Activated T-helper 9 cell treated with anti-CD3 and anti-CD28 coated beads, Interleukin-2, amount 50 U/mL, for 16 hours (primary cell): ENCODE results near the gene DNASE1L1.
"Not testable (repeated sequence)": the region's sequence is repeated elsewhere in the genome, so short reads cannot be mapped to it uniquely, and the experiment has no call there.

ENCODE experiments used
- DNase-seq: peaks from one replicate; pipeline ENCODE4 v3.0.0-alpha.2; 2020; ENCODE audit warnings: low read depth

DNASE1L1 gene

DNA sequence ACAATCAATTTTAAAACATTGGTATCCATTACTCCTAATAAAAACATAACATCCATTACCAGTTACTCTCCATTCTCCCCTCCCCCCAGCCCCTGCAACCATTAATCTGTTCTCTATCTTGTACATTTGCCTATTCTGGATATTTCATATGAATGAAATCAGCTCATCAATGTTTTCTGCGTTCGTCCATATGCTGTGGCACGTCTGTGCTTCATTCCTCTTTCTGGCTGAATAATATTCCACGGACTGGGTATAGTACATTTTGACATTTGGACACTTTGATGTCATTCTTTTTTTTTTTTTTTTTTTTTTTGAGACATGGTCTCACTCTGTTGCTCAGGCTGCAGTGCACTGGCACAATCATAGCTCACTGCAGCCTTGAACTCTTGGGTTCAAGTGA is 5.2 kb downstream of the DNASE1L1 start:
- no peak for DNase-seq

DNA sequence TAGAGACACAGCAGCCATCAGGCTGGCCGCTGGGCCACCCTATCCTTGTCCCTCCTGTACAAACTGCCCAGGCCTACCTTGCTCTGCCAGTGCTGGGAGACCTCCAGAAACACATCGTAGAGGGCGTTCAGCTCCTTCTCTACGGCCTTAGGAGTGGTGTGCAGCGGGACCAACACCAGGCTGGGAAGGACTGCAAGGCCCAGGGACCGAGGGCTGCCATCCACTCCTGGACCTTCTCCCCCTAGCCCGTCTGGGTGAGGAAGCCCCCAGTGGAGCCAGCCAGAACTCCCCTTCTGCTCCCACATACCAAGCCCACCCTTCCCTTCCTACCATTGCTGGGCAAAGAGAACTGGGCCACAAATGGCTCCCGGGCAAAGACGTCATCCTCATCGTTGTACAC is 5.9 kb downstream of the DNASE1L1 start:
- no peak for DNase-seq

DNA sequence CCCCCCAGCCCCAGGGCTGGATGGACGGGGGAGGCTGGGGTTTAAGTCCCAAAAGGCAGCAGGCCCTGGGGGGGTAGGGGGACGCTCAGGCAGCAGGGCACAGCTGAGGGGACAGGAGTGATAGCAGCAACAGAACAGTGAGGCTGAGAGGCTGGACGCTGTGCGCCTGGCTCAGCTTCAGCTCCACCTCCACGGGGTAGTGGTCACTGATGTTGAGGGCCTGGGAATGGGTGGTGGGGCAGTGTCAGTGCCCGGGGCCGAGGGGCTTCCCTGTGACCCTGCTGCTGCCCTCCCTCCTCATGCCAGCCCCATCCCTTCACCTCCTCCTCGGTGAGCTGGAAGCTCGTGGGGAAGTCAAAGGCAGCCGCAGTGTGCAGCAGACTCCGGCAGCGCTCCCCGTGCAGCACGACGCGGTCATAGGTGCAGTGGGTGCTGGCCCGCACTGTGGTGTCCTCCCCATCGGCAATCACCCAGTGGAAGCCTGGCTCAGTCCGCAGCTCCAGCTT is 6.4 kb downstream of the DNASE1L1 start:
- DNase-seq, result no peak

DNA sequence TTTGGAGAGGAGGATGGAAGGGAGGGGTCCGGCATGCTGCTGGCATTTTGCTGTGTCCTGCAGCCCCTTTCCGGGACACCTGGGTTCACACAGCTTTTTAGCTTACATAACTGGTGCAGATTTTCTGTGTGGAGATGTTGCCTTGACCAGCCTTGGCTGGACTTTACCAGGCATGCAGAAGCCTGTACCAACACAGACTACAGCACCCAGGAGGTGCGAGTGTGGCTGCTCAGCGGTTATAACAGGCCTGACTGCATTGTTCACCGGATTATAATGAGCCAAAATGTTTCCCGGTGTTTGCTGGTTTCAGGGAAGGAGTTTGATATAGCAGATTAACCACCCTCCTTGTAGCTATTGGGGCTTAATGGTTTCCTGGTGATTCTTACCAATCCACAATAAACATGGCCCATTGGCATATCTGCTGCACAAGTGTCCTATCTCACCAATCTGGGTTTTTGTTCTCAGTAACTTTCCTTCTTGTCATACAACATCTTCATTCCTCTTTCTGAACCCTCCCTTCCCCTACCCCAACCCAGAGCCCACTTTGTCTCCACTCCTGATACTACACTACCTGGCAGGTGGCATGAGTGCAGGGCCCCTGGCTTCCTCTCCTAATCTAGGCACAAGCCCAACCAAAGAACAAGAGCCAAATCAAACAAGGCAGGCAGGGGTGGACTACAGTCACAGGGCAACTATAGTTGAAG is 7.0 kb downstream of the DNASE1L1 start:
- DNase-seq, result no peak

DNA sequence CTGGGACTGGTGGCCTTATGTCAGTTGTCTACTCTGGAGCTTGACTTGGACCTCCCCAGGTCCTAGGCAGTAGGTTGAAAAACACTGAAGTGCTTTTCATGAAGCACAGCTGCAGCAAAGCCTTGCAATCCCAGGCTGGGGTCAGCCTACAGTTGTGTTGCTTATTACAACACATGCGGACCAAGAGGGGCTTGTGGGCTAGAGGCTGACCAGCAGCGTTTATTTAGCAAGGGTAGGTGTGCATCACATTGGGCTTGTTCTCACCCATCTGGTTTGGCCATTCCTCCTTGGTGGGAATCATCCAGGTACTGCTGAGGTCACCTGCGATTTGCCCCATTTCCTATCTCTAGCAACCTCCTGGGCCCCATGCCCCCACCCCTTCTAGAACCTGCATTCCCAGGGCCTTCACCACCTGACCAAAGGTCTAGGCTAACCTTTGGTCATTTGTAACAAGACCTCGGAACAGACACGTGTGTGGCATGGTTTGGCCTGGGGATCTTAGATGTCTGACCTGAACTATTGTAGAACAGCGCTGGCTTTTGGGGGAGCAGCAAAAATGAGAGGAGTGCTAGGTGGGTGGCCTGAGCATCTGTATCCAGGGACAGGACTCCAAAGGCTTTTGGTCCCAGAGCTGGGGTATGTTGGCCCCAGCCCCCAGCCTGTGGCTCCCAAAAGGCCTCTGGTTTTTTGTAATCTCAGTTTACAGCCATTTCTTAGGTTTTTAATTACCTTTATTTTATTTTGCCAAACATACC is 7.8 kb downstream of the DNASE1L1 start:
- no peak for DNase-seq

DNA sequence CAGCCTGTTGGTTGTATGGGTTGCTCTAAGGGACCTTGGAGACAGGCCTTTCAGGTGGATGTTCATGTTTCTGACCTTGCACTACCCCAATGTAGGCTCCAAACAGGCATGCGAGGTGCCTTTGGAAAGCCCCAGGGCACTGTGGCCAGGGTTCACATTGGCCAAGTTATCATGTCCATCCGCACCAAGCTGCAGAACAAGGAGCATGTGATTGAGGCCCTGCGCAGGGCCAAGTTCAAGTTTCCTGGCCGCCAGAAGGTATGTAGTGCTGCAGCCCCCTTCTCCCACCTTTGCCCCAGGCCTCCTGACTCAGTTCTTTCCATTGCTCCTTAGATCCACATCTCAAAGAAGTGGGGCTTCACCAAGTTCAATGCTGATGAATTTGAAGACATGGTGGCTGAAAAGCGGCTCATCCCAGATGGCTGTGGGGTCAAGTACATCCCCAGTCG is 8.7 kb downstream of the DNASE1L1 start:
- not testable (repeated sequence) for DNase-seq

DNA sequence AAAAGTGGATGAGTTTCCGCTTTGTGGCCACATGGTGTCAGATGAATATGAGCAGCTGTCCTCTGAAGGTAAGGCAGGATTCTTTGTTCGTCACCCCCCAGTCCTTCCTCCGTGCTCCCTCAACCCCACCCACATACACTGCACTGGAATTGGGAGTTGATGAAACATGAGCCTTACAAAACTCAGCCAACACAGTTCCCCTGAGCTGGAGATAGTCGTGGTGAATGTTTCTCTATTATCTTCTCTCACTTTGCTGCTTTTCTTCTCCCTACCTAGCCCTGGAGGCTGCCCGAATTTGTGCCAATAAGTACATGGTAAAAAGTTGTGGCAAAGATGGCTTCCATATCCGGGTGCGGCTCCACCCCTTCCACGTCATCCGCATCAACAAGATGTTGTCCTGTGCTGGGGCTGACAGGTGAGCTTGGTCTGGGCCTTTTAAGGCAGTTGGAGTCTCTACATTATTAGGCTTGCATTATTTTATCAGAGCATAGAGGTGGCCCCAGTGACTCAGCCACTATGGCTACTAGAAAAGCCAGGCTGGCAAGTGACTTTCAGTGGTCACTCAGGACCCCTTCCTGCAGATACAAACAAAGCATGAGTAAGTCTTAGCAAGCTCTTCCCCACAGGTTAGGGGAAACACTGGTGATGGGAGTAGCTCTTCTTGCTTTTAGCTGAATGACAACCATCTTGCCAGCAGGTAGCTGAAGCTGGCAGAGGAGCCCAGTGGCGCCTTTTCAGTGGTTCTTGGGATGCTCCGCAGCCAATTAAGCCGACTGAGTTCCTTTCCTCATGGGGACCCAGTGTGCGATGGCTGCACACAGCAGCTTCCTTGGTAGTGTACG is 9.3 kb downstream of the DNASE1L1 start:
- no peak for DNase-seq

DNA sequence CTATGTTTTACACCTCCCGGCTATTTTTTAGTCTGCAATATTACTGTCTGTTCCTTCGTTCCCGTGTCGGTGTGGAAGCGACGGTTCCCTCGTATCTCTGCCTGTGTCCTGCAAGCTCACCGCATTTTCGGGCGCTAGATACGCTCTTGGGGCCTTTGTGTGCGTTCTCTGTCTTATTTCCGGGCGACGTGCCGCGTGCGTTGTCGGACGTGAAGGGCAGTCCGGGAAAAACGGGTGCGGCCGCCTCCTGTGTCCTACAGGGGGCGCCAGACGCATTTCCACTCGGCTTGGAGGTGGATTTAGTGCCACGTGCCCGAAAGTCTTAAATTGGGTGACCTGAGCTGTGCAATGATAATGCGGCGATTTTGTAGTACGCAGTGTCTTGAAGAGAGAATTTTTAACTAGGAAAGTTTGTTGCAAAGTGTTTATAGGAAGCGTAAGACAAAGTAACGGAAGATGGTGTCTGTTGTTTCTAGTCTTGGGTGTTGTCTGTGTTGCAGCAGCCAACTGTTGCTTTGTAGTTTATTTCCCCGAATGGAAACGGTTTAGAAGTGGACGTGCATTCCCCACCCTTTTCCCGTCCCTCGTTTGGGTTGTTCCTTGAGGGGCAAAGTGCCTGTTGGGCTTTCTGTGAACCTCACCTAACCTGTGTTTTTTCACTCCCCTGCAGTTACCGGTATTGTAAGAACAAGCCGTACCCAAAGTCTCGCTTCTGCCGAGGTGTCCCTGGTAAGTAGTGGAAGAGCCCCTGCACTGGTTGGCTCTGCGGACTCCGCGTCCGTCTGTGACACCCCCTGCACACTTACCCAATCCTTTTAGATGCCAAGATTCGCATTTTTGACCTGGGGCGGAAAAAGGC is 10.2 kb downstream of the DNASE1L1 start:
- DNase-seq, result peak; percentile 75

DNA sequence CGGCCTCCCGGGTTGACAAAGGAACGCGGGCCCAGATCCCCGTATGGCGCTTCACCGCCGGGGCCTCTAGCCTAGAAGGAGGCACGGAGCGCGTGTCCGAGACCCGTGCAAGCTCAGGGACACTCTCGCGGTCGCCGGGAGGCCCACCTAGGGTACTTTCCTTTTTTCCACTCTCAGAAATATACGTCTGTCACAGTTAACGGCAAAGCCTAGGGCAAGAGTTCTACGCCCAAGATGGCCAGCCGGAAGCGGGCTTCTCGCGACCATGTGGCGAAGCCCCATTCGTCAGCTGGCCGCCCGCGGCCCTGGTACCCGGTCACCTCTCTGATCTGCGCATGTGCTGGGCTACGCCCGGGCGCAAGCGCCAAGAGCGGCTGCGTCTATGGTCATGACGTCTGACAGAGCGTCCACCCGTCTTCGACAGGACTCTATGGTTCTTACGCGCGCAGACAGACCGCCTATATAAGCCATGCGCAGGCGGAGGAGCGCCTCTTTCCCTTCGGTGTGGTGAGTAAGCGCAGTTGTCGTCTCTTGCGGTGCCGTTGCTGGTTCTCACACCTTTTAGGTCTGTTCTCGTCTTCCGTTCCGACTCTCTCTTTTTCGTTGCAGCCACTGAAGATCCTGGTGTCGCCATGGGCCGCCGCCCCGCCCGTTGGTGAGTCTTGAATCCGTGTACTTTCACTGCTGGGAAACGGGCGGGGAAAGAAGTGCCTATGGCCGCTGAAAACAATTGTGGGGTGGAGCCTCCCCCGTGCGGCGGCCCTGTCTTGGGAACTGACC is 11.0 kb downstream of the DNASE1L1 start, which contains the start of gene RPL10:
RPL10 (plus strand) TSS at position 490 of the 780 bp plus-strand sequence; CDS start at position 633, 143 bp downstream.
- DNase-seq, result peak; percentile 82

DNA sequence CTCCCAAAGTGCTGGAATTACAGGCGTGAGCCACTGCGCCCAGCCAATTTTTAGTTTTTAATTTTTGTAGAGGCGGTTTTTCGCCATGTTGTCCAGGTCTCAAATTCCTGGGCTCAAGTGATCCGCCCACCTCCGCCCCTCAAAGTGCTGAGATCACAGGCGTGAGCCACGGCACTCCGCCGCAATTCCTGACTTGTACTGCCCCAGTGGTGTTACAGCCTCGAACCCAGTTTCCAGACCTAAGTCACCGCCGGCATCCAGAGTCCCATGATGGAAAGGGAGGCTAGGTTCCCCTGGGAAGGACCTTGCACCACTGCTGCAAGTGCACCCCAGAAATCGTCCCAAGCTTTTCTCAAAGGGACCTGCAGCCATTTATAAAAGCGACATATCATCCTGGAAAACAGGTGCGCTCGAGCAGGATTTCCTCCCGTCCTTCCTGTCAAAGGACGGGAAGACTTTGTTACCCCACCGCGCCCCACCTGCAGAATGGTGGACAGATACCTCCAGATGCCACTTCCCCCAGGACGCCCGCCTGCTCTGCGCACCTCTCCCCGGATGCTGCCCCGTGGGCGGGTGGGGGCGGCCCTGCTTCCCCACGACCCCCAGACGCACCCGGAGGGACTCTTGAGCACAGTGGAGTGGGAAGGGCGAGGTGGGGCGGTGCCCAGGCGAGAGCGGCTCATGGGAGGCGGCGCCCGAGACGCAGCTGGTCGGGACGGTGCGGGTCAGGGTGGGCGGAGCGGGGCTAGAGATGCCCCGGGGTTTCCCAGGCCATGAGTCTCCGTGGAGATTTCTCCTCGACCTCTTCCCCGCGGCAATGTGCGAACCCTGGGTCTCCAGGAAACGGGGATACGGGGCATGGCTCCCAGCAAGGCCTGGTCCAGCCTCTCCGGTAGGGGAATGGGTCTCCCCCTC is 11.8 kb downstream of the DNASE1L1 start:
- DNase-seq, result peak; percentile 52

DNA sequence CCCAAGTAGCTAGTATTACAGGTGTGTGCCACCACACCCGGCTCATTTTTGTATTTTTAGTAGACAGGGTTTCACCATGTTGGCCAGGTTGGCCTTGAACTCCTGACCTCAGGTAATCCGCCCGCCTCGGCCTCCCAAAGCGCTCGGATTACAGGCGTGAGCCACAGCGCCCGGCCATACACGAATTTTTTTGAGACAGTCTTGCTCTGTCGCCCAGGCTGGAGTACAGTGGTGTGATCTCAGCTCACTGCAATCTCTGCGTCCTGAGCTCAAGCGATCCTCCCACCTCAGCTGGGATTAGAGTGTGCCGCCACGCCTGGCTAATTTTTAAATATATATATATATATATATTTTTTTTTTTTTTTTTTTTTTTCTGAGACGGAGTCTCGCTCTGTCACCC is 12.7 kb downstream of the DNASE1L1 start:
- not testable (repeated sequence) for DNase-seq

DNA sequence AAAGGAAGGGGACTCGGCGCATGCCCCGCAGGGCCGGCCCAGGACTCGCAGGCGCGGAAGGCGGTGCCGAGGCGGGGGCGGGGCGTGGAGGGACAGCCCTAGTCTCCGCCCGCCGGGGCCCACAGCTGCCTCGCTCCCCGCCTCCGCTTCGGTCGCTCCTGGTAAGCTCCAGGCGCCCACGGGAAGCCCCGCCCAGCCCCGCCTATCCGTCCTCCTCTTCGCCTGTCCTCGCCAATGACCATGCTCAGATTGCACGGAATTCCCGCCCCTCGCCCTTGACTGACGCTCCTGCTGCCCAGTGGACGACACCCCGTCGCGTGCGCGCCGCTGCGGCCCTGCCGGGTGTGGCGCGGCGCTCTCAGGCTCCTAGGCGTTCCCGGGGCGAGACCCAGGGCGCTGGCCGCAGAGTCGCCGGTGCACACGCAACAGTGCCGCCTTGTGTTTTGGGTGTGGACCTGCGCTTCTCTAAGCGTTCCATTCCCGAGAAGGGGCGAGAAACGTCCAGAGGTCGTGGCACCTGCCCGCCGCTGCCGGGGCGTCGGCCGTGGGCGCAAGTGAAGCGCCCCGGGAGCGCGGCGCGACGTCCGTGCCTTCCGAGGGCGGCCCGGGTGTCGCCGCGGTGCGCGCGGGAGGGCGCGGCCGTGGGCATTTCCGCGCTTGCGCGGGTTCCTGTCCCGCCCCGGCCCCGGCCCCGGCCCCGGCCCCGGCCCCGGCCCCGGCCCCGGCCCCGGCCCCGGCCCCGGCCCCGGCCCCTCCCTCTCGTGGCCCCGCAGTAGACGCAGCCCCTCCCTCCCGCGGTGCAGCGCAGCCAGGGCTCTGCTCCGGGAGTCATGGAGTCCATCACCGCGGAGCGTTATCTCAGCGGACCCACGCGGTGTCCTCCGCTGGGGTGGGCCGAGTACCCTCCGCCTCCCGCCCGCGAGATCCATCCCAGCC is 19.0 kb downstream of the DNASE1L1 start:
- not testable (repeated sequence) for DNase-seq

DNA sequence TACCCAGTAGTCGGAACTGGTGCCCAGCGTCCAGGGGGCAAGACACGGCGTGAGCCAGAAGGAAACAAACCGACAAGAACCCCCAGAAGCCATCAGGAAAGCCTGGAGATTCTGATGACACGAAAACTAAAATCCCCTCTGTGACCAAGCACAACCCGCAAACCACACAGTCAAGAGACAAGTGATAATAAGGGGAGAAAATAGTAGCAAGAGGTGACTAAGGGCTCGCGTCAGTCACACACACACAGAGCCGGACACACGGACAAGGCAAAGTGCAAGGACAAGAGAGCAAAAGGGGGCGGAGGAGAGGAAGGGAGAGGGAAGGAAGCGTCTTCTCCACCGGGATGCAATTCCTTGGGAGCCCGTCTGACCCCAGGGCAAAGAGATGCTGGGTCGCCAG is 20.4 kb downstream of the DNASE1L1 start:
- not testable (repeated sequence) for DNase-seq

DNA sequence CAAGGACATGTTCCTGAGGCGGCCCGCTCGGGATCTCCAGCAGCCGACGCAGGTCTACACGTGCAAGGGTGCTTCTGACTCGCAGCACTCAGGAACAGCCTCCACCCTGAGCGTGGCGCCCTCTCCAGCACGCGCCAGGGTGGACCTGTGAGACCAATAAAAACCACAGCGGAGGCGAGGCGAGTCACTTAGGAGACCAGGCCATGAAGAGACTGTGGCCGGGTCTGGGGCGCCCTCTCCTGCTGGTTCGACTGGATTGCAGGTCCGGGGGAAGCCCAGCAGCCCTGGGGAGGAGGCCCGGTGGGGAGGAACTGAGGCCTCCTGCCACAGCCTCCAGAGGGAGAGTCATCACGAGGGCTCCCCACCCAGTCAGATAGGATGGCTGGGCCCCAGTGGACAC is 21.0 kb downstream of the DNASE1L1 start:
- not testable (repeated sequence) for DNase-seq

DNA sequence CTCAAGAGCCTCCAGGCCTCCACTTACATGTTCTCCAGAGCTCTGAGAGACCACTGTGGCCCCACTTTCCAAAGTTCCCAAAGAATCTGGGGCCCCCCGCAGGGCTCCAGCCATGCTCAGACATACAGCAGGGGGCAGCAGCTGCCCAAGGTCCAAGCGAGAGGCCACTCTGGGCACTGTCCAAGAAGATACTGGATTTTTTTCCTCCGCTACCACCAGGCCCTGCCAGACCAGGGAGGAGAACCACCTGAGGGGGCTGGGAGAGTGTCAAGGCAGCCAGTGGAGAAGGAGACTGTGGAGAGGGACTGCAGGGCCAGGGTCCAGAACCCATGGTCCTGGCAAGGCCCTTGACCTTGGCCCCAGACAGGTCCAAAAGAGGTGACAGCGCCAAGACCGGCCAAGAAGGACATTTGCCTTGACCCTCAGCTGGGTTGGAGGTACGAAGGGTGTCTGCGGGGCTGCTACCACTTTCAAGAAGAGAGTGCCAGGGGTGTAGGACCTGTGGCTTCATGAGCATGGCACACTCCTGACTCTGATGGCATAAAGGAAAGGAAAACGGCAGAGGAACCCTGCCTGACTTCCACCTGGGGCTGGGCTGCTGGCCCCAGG is 24.7 kb downstream of the DNASE1L1 start:
- no peak for DNase-seq

DNA sequence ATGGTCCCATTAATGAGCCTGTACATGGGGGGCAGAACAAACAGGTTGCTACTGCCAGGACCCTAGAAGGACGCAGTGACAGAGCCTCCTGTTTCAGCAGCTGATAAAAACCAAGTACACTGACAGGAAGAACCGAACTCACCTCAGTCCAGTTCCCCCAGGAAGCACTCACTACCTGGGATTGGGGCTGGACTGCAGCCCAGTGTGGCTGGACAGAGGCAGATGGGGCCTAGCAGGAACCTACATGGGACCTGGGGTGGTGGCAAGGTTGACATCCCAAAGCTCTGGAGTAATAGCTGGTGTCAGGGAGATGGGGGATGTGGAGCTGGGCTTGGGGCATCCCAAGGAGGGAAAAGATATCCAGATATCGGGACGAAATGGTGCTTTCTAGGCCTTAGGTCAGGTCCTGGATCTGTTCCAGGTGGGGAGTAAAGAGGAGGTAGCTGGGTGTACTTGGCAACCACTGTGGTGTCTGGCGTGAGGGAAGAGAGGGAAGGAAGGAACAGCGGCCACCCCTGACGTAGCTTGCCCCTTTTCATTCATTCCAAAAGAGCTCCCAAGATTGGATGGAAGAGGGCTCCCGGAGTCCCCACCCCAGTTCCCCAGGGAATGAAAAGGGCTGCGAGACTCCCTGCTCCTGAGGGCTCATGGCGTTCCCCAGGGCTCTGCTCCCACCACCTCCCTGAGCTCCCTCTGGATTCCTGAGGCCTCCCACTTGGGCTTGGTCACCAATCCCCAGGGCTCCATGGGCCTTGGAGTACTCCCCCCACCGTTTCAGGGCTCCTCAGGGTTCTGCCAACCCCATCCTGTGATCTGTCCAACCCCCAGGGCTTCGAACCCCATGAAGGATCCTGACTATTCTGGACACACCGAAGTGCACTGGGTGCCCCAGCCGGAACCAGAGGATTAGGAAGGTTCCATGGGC is 25.4 kb downstream of the DNASE1L1 start:
- DNase-seq, result no peak
